Sigmoid colon (tissue), 4 donors: Measurements from ENCODE around the gene PPP1R15B.

Source experiments
- CTCF ChIP-seq, 4 experiments: fragments of 450-650 bp in 3 of 4; fragments of 200-600 bp in 1 of 4; IDR thresholded peaks; one replicate each; pipeline ENCODE4 v1.5.1; 2016 to 2019; ENCODE audit warnings: antibody characterized with exemption in 4 of 4, mild to moderate bottlenecking in 3 of 4, moderate library complexity in 2 of 4
- POLR2AphosphoS5 ChIP-seq, 4 donors: sonication (generic); formaldehyde crosslinking; IDR thresholded peaks; one replicate each; pipeline ENCODE4 v1.6.1; 2017; ENCODE audit warnings: antibody characterized with exemption in 4 of 4

GRCh38 chr1:204434116-204434755 lies 22.6 kb upstream of the PPP1R15B start:
- TF ChIP-seq CTCF (IDR thresholded peaks at IDR 0.05) (no peak), POLR2AphosphoS5 (IDR thresholded peaks at IDR 0.05) (no peak)
